Natural killer cell (primary cell): ENCODE data around the gene ZFP36L1. TPM values are rescaled to one million over a fixed set of nuclear protein-coding genes. Genes with fewer than 3 reads are reported as not detected.

Experiments
- ATAC-seq, 3 donors: fragments of 150-1000 bp in 2 of 3; fragments of 200-7000 bp in 1 of 3; cut with Tn5 transposase; 1 replicate in 1 of 3; 2 replicates in 2 of 3; pipeline ENCODE4 v1.10.0; 2021; ENCODE audit warnings: mild to moderate bottlenecking in 2 of 3, moderate library complexity in 2 of 3
- DNase-seq, 2 donors: peaks; one replicate each; pipeline versions ENCODE4 v3.0.0 to v3.0.0-alpha.2; 2013 to 2021; ENCODE audit warnings: mixed read lengths in 1 of 2
- H3K27ac ChIP-seq: one replicate; pipeline ENCODE4 v1.5.1; 2013; ENCODE audit warnings: mild to moderate bottlenecking, low read length
- H3K27me3 ChIP-seq: one replicate; pipeline ENCODE4 v1.6.1; 2013; ENCODE audit warnings: low read length; ENCODE audit not compliant: control insufficient read depth, insufficient read depth
- H3K36me3 ChIP-seq: one replicate; pipeline ENCODE4 v1.6.1; 2013; ENCODE audit warnings: low read length; ENCODE audit not compliant: control insufficient read depth, insufficient read depth
- H3K4me1 ChIP-seq: one replicate; pipeline ENCODE4 v1.6.1; 2013; ENCODE audit warnings: low read length; ENCODE audit not compliant: control insufficient read depth, insufficient read depth
- H3K4me3 ChIP-seq: one replicate; pipeline ENCODE4 v1.5.1; 2013; ENCODE audit warnings: low read length
- H3K9me3 ChIP-seq: one replicate; pipeline ENCODE4 v1.6.1; 2013; ENCODE audit warnings: low read length; ENCODE audit not compliant: control insufficient read depth, insufficient read depth
- H3K27ac Mint-ChIP-seq, 2 donors: one replicate each; pipeline ENCODE4 v1.8.0; 2022; ENCODE audit warnings: mild to moderate bottlenecking in 2 of 2, mixed read lengths in 2 of 2, moderate library complexity in 1 of 2
- H3K27me3 Mint-ChIP-seq, 2 donors: one replicate each; pipeline ENCODE4 v1.8.0; 2022; ENCODE audit warnings: low read depth in 2 of 2, mixed read lengths in 2 of 2
- H3K36me3 Mint-ChIP-seq: one replicate; pipeline ENCODE4 v1.8.0; 2022; ENCODE audit warnings: mixed read lengths
- H3K4me1 Mint-ChIP-seq, 2 donors: one replicate each; pipeline ENCODE4 v1.8.0; 2022; ENCODE audit warnings: mixed read lengths in 2 of 2
- H3K4me3 Mint-ChIP-seq: one replicate; pipeline ENCODE4 v1.8.0; 2022; ENCODE audit warnings: mild to moderate bottlenecking, moderate library complexity, mixed read lengths
- H3K9me3 Mint-ChIP-seq, 2 donors: one replicate each; pipeline ENCODE4 v1.8.0; 2022; ENCODE audit warnings: mixed read lengths in 2 of 2
- WGBS: methylation state at CpG from one replicate; pipeline ENCODE4 v1.1.7; 2013; ENCODE audit warnings: missing lambda C conversion rate; ENCODE audit not compliant: insufficient coverage; 5-methylcytosine and 5-hydroxymethylcytosine counted together
- intact Hi-C: fragments of 100-400 bp; cut with micrococcal nuclease; formaldehyde crosslinking; loops from one replicate; pipeline ENCODE4 v1.14.2; 2022
- total RNA-seq, 4 donors: library from RNA; stranded (reverse); fragments of 120-200 nt in 1 of 4; gene quantifications; one replicate each; pipeline versions ENCODE4 v1.2.3 to v1.2.4, GENCODE V29; 2013 to 2022
- TF ChIP-seq, protein P1 (sequence below): fragments of 200-600 bp; IDR thresholded peaks from one replicate; pipeline ENCODE4 v1.8.0; 2022; ENCODE audit warnings: antibody characterized with exemption

The ZFP36L1 gene
- total RNA-seq, 3 donors from 2014 or later (not counting 1 experiment from before 2014, with no cell fraction given) = 143 to 167 (median 166) TPM

DNA sequence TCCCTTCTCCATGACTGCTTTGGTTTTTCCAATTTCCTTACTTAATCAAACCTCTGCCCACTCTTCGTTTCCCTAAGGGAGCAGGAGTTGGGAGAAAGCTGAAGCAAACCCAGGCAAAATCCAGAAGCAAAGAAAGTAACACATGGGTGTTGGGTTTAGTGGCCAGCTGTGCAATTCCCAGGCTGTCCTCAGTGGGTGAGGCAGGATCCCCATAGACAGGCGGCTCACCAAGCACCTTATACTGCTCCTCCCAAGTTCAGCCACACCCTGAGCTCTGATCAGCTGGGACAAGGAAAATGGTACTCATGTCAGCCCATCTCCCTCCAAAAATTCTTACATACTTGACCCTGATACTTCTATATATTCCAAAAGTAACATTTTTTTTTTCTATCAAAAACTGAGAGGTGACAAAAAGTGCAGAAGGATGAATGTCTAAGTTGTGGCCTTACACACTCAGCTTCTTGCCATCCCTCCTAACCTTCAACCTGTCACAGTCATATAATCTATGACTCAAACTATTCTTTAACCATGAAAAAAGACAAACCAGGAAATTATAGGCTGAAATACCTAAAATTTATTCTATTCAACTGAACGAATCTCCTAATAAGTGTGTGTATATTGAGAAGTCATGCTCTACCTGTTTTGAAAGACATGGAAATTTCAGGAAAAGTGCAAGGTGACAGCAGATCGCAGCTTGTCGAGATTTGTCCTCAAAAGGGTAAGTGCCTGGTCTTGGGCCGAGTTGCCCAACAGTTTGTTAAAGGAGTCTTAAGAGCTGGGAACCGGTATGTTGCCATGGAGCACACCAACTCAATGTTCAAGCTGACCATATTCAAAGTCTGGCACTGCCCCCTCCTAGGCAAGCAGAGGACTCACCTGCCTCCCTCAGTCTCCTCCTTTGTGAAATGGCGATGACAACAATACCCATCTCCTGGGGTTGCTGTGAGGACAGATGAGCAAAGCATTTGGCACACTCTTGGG, 17.6 kb upstream of the ZFP36L1 start:
- Histone ChIP-seq H3K27ac (no peak overlapping the region), H3K4me3 (no peak overlapping the region), H3K27me3 (no peaks in the 10 kb centered on the region), H3K9me3 (no peaks in the 10 kb centered on the region), H3K36me3 (no peaks in the 10 kb centered on the region), H3K4me1 (peaks cover 55% of the 10 kb centered on the region)
- Mint-ChIP-seq H3K9me3 (no peaks in the 10 kb centered on the region), H3K4me3 (no peak overlapping the region), H3K27ac (peak overlapping the region; percentile 38 to 91), H3K36me3 (no peaks in the 10 kb centered on the region), H3K4me1 (peaks cover 34 to 54% of the 10 kb centered on the region in 2 donors), H3K27me3 (no peaks in the 10 kb centered on the region)
- TF ChIP-seq, protein P1, sequence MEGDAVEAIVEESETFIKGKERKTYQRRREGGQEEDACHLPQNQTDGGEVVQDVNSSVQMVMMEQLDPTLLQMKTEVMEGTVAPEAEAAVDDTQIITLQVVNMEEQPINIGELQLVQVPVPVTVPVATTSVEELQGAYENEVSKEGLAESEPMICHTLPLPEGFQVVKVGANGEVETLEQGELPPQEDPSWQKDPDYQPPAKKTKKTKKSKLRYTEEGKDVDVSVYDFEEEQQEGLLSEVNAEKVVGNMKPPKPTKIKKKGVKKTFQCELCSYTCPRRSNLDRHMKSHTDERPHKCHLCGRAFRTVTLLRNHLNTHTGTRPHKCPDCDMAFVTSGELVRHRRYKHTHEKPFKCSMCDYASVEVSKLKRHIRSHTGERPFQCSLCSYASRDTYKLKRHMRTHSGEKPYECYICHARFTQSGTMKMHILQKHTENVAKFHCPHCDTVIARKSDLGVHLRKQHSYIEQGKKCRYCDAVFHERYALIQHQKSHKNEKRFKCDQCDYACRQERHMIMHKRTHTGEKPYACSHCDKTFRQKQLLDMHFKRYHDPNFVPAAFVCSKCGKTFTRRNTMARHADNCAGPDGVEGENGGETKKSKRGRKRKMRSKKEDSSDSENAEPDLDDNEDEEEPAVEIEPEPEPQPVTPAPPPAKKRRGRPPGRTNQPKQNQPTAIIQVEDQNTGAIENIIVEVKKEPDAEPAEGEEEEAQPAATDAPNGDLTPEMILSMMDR = no peak
- 97% methylated on average over 7 of the region's 8 CpGs for WGBS
- ATAC-seq (no peak), DNase-seq (no peak)
- intact Hi-C loops = no loop called here

DNA sequence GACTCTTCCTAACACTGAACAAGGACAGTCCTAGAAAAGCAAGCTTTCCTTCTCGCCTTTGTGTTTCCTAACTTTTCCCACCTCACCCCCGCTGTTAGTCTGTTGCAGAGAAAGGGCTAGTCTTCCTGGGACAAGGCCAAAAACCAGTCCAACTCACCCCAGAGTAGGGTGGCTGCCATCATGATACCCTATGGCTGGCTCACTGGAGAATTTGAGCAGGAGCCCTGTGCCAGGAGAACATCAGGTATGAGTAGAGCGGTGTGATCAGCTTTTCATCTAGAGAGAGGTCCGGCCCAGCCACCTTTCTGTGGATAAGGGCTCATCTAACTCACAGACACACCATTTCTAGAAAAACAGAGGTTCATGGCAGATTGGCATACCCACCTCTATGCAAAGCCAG, 16.7 kb upstream of the ZFP36L1 start:
- no peaks in the 10 kb centered on the region for H3K27me3 Mint-ChIP-seq
- intact Hi-C loops = no loop called here
- peaks cover 25 to 45% of the 10 kb centered on the region in 2 donors for H3K4me1 Mint-ChIP-seq
- Histone ChIP-seq H3K27ac (no peak overlapping the region), H3K4me1 (peaks cover 46% of the 10 kb centered on the region), H3K4me3 (no peak overlapping the region), H3K27me3 (no peaks in the 10 kb centered on the region), H3K36me3 (no peaks in the 10 kb centered on the region), H3K9me3 (no peaks in the 10 kb centered on the region)
- no peaks in the 10 kb centered on the region for H3K9me3 Mint-ChIP-seq
- no peak overlapping the region for H3K4me3 Mint-ChIP-seq
- TF ChIP-seq, protein P1 = no peak
- no peak overlapping the region for H3K27ac Mint-ChIP-seq
- ATAC-seq (no peak), DNase-seq (no peak)
- 98% methylated on average over 4 of the region's 4 CpGs for WGBS
- H3K36me3 Mint-ChIP-seq = no peaks in the 10 kb centered on the region

DNA sequence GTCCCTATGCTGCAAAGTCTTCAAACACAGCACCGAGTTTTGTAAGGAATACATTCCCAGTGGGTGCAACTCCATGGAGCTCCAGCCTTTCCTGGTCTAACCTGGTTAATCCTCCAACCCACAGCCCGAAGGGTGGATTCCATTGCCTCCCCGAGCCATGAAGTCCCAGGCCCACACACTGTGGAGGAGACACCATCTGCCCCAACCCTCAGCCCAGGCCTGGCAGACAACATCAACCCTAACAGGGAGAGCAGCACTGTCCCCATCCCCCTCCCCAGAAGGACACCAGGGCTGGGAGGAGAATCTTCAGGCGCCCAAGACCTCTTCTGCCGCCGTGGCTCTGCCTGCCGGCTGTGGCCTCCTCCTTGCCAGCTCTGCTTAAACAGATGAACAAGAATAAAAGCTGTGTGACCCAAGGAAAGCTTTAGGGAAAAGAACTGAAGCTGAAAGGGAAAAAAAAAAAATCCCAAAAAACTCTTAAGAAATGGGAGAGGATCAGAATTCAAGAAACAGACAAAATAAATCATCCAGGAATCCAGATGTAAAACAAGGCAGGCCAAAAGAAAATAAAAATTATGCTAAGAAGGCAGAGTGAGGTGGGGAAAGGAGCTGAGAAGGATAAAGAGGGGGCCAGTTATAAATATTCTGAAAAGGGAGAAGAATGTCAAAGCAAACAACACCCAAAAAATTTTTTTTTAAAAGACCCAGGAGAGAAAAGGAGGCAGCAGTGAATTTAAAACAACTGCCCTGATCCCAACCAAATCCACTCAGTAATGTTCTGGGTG, 16.0 kb upstream of the ZFP36L1 start:
- no peaks in the 10 kb centered on the region for H3K36me3 ChIP-seq
- Mint-ChIP-seq H3K4me1 (peaks cover 18 to 39% of the 10 kb centered on the region in 2 donors), H3K4me3 (no peak overlapping the region), H3K9me3 (no peaks in the 10 kb centered on the region), H3K27ac (no peak overlapping the region), H3K36me3 (no peaks in the 10 kb centered on the region), H3K27me3 (no peaks in the 10 kb centered on the region)
- H3K27ac ChIP-seq = no peak overlapping the region
- DNase-seq (no peak), ATAC-seq (no peak)
- WGBS = over 99% methylated on average over 7 of the region's 7 CpGs
- peaks cover 40% of the 10 kb centered on the region for H3K4me1 ChIP-seq
- H3K9me3 ChIP-seq = no peaks in the 10 kb centered on the region
- TF ChIP-seq, protein P1 = no peak
- H3K27me3 ChIP-seq = no peaks in the 10 kb centered on the region
- H3K4me3 ChIP-seq = no peak overlapping the region
- intact Hi-C loops = no loop called here
